Measurements from ENCODE around the gene OCIAD1. TPM values are rescaled to one million over a fixed set of nuclear protein-coding genes. Genes with fewer than 3 reads are reported as not detected.
A peak's percentile ranks its signal among the peaks of the same experiment; 100 is the strongest.

The OCIAD1 gene
- total RNA-seq (2022) = 207 and 224 TPM in 2 replicates
- Bru-seq, nascent RNA = percentile 96 among the genes with signal in this experiment
- BruChase-seq, experiment 1, labeled RNA remaining after a 6-hour chase = percentile 96 among the genes with signal in this experiment
- BruChase-seq, experiment 2, labeled RNA remaining after a 2-hour chase = percentile 98 among the genes with signal in this experiment
- long read RNA-seq, transcript OCIAD1-226 (9 exons, 1,288 nt) = minor isoform, 5 of 277 reads
- long read RNA-seq, transcript OCIAD1-202 (9 exons, 1,594 nt) = minor isoform, 70 of 277 reads
- long read RNA-seq, transcript OCIAD1-201 (9 exons, 1,414 nt) = major isoform, 111 of 277 reads
- long read RNA-seq, partial matches to known transcripts = 16 of 277 reads
- long read RNA-seq, other reads (novel, unspliced or antisense) = 68 of 277 reads

GRCh38 chr4:48830706-48831531, at the start of gene OCIAD1:
TSS of gene OCIAD1 (plus strand) at chr4:48831088. CDS start at chr4:48832625, 1,537 bp downstream.
- TF ChIP-seq CTCF (IDR thresholded peaks at IDR 0.05; ENCODE audit: unreplicated experiment) = no peak
- peaks cover 38% of the 10 kb centered on the region for H3K36me3 Mint-ChIP-seq (ENCODE audit: insufficient read depth, unreplicated experiment)
- H3K9me3 Mint-ChIP-seq (ENCODE audit: unreplicated experiment) = no peaks in the 10 kb centered on the region
- peak within 1 kb of the TSS; percentile 97 for H3K27ac Mint-ChIP-seq (ENCODE audit: low read depth, unreplicated experiment)
- peaks cover 5% of the 10 kb centered on the region for H3K4me1 Mint-ChIP-seq (ENCODE audit: insufficient read depth, unreplicated experiment)
- BruUV-seq (replicated peaks) = TSS peak; percentile 84
- POLR2A ChIA-PET = interaction anchor here (0.5 to 5.0 kb wide), 19 partner anchors 8 to 456 kb away, joined by 3 to 81 read pairs (median 4); partner anchors contain the start of genes FRYL and OCIAD2
- no peaks in the 10 kb centered on the region for H3K27me3 Mint-ChIP-seq (ENCODE audit: insufficient read depth, unreplicated experiment)
- DNase-seq (ENCODE audit: unreplicated experiment) = peak; percentile 99
- peak within 1 kb of the TSS; percentile 95 for H3K4me3 Mint-ChIP-seq (ENCODE audit: unreplicated experiment)
- intact Hi-C loops (cut with micrococcal nuclease) = loop anchor here (1.0 to 5.0 kb wide), 6 partner anchors 51 to 252 kb away; partner anchors contain the start of genes FRYL and OCIAD2
- CTCF ChIA-PET = interaction anchor here (0.6 to 1.0 kb wide), 2 partner anchors 31 to 50 kb away, joined by 3 read pairs; partner anchors contain the start of gene FRYL

- DNase-seq (ENCODE audit: unreplicated experiment) = no peak
- intact Hi-C loops (cut with micrococcal nuclease) = loop anchor here (5.0 kb wide), 1 partner anchor 125 kb away; the partner anchor contains the start of gene OCIAD2
- Mint-ChIP-seq H3K4me1 (ENCODE audit: insufficient read depth, unreplicated experiment) (peaks cover 17% of the 10 kb centered on the region), H3K4me3 (ENCODE audit: unreplicated experiment) (no peak overlapping the region), H3K27ac (ENCODE audit: low read depth, unreplicated experiment) (no peak overlapping the region), H3K9me3 (ENCODE audit: unreplicated experiment) (no peaks in the 10 kb centered on the region), H3K36me3 (ENCODE audit: insufficient read depth, unreplicated experiment) (no peaks in the 10 kb centered on the region), H3K27me3 (ENCODE audit: insufficient read depth, unreplicated experiment) (no peaks in the 10 kb centered on the region)
- ChIA-PET POLR2A (interaction anchor here (0.7 to 6.4 kb wide), 14 partner anchors 10 to 443 kb away, joined by 3 to 223 read pairs (median 14); partner anchors contain the start of genes OCIAD1 and OCIAD2), CTCF (interaction anchor here (0.6 to 2.4 kb wide), 10 partner anchors 9 to 1297 kb away, joined by 3 to 13 read pairs (median 4); partner anchors contain the start of gene ATP10D)
- TF ChIP-seq CTCF (IDR thresholded peaks at IDR 0.05; ENCODE audit: unreplicated experiment) = no peak
- BruUV-seq (replicated peaks) = no TSS peak
These were observed 48.9 kb upstream of the OCIAD1 start for GRCh38 chr4:48781968-48782367.

GRCh38 chr4:48785302-48785701, 45.6 kb upstream of the OCIAD1 start:
- Mint-ChIP-seq H3K4me1 (ENCODE audit: insufficient read depth, unreplicated experiment) (peaks cover 9% of the 10 kb centered on the region), H3K4me3 (ENCODE audit: unreplicated experiment) (no peak overlapping the region), H3K9me3 (ENCODE audit: unreplicated experiment) (no peaks in the 10 kb centered on the region), H3K36me3 (ENCODE audit: insufficient read depth, unreplicated experiment) (no peaks in the 10 kb centered on the region), H3K27me3 (ENCODE audit: insufficient read depth, unreplicated experiment) (no peaks in the 10 kb centered on the region), H3K27ac (ENCODE audit: low read depth, unreplicated experiment) (no peak overlapping the region)
- intact Hi-C loops (cut with micrococcal nuclease) = no loop called here
- DNase-seq (ENCODE audit: unreplicated experiment) = no peak
- POLR2A ChIA-PET = interaction anchor here (0.6 kb wide), 1 partner anchor 20 kb away, joined by 3 read pairs; no protein-coding TSS in a partner anchor
- BruUV-seq (replicated peaks) = no TSS peak
- no peak for TF ChIP-seq CTCF (IDR thresholded peaks at IDR 0.05; ENCODE audit: unreplicated experiment)
- CTCF ChIA-PET = no interaction called here

Data from MCF 10A (cell line).